B cell (primary cell): ENCODE measurements around the gene GOLGA6L9. TPM values are rescaled to one million over a fixed set of nuclear protein-coding genes. Genes with fewer than 3 reads are reported as not detected.
"Not testable (repeated sequence)": the region's sequence is repeated elsewhere in the genome, so short reads cannot be mapped to it uniquely, and the experiment has no call there.

ENCODE experiments used
- ATAC-seq: fragments of 200-7000 bp; cut with Tn5 transposase; one replicate; pipeline ENCODE4 v1.10.0; 2021; ENCODE audit warnings: low read depth, mild to moderate bottlenecking, moderate number of reproducible peaks, moderate library complexity
- CTCF ChIA-PET: fragments of 350-600 bp; sonication (Branson Sonifier 250); formaldehyde crosslinking; loops from one replicate; lab custom pipeline; 2021; ENCODE audit warnings: antibody characterized with exemption, inconsistent platforms; lab: Charles Lee
- POLR2A ChIA-PET: fragments of 350-600 bp; sonication (Branson Sonifier 250); formaldehyde crosslinking; loops from one replicate; lab custom pipeline; 2021; ENCODE audit warnings: antibody characterized with exemption; lab: Charles Lee
- DNase-seq: peaks from one replicate; pipeline ENCODE4 v3.0.0; 2013
- H2AFZ ChIP-seq: 2 replicates; pipeline ENCODE4 v1.6.1; 2012; ENCODE audit warnings: mild to moderate bottlenecking, low read depth, low read length; ENCODE audit not compliant: insufficient read depth, poor library complexity, severe bottlenecking
- H3K27ac ChIP-seq, 2 donors: 1 replicate in 1 of 2; 2 replicates in 1 of 2; pipeline ENCODE4 v1.5.1; 2012 to 2013; ENCODE audit warnings: low read length in 2 of 2, mild to moderate bottlenecking in 2 of 2, moderate library complexity in 1 of 2
- H3K27me3 ChIP-seq, 4 experiments: fragments of 200-600 bp in 1 of 4; sonication (generic) in 1 of 4; replicated peaks in 1 of 4; 1 replicate in 2 of 4; 2 replicates in 2 of 4; pipeline versions ENCODE4 v1.6.1 to v1.7.0; 2013 to 2016; ENCODE audit warnings: low read length in 3 of 4, mild to moderate bottlenecking in 2 of 4, mixed read lengths in 1 of 4, moderate library complexity in 1 of 4; ENCODE audit not compliant: insufficient read depth in 4 of 4, control insufficient read depth in 3 of 4; ENCODE audit errors: control extremely low read depth in 1 of 4
- H3K36me3 ChIP-seq, 2 experiments: replicated peaks in 1 of 2; 1 replicate in 1 of 2; 2 replicates in 1 of 2; pipeline versions ENCODE4 v1.6.1 to v1.7.1; 2013; ENCODE audit warnings: low read length in 1 of 2; ENCODE audit not compliant: insufficient read depth in 2 of 2, control insufficient read depth in 1 of 2; ENCODE audit errors: control extremely low read depth in 1 of 2, extremely low read depth in 1 of 2
- H3K4me1 ChIP-seq, 2 donors: fragments of 200-600 bp in 1 of 2; sonication (generic) in 1 of 2; 1 replicate in 1 of 2; 2 replicates in 1 of 2; pipeline versions ENCODE4 v1.5.1 to v1.6.1; 2013 to 2017; ENCODE audit warnings: low read length in 2 of 2; ENCODE audit not compliant: control insufficient read depth in 2 of 2, insufficient read depth in 2 of 2
- H3K4me2 ChIP-seq: replicated peaks from 2 replicates; pipeline ENCODE3; 2012; ENCODE audit warnings: mild to moderate bottlenecking, low read depth, low read length; ENCODE audit not compliant: poor library complexity, severe bottlenecking
- H3K4me3 ChIP-seq, 5 experiments: fragments of 200-600 bp in 1 of 5; sonication (generic) in 1 of 5; 1 replicate in 3 of 5; 2 replicates in 2 of 5; pipeline versions ENCODE4 v1.5.1 to v1.7.0; 2011 to 2016; ENCODE audit warnings: low read length in 4 of 5, mild to moderate bottlenecking in 4 of 5, low read depth in 2 of 5, control low read depth in 1 of 5, moderate library complexity in 1 of 5; ENCODE audit not compliant: insufficient read depth in 1 of 5; ENCODE audit errors: control extremely low read depth in 1 of 5, extremely low read depth in 1 of 5
- H3K79me2 ChIP-seq: fragments of 200-600 bp; sonication (generic); one replicate; pipeline ENCODE4 v1.6.0; 2016; ENCODE audit warnings: low read length; ENCODE audit not compliant: control insufficient read depth, insufficient read depth
- H3K9ac ChIP-seq: fragments of 200-600 bp; sonication (generic); 2 replicates; pipeline ENCODE4 v1.6.1; 2017; ENCODE audit warnings: mild to moderate bottlenecking, low read length, moderate library complexity
- H3K9me3 ChIP-seq, 3 donors: one replicate each; pipeline versions ENCODE4 v1.6.1 to v1.7.1; 2013; ENCODE audit warnings: low read length in 2 of 3; ENCODE audit not compliant: control insufficient read depth in 2 of 3, insufficient read depth in 1 of 3; ENCODE audit errors: control extremely low read depth in 1 of 3
- H4K20me1 ChIP-seq: 2 replicates; pipeline ENCODE4 v1.6.0; 2012; ENCODE audit warnings: mild to moderate bottlenecking, low read length; ENCODE audit not compliant: insufficient read depth, control insufficient read depth, poor library complexity, severe bottlenecking
- H3K27ac Mint-ChIP-seq: one replicate; pipeline ENCODE4 v1.8.0; 2021; ENCODE audit warnings: mixed read lengths
- H3K27me3 Mint-ChIP-seq: one replicate; pipeline ENCODE4 v1.8.0; 2021; ENCODE audit warnings: mixed read lengths
- H3K4me1 Mint-ChIP-seq: one replicate; pipeline ENCODE4 v1.8.0; 2021; ENCODE audit warnings: mixed read lengths
- H3K4me3 Mint-ChIP-seq: one replicate; pipeline ENCODE4 v1.8.0; 2021; ENCODE audit warnings: mixed read lengths
- H3K9me3 Mint-ChIP-seq: one replicate; pipeline ENCODE4 v1.8.0; 2022; ENCODE audit warnings: mixed read lengths; ENCODE audit not compliant: insufficient read depth
- WGBS: methylation state at CpG from one replicate; pipeline ENCODE4 v1.1.5; 2013; ENCODE audit warnings: missing lambda C conversion rate; ENCODE audit not compliant: insufficient coverage; 5-methylcytosine and 5-hydroxymethylcytosine counted together
- intact Hi-C: fragments of 100-400 bp; cut with micrococcal nuclease; formaldehyde crosslinking; loops from one replicate; pipeline ENCODE4 v1.10.0; 2022
- polyA plus RNA-seq: library from polyadenylated mRNA; depleted of rRNA; stranded (reverse); fragments of >200 nt; gene quantifications from 2 replicates; pipeline ENCODE4 v1.2.3, GENCODE V29; 2012
- total RNA-seq, 2 donors: library from RNA; stranded (reverse); fragments of 120-200 nt in 1 of 2; gene quantifications; 1 replicate in 1 of 2; 2 replicates in 1 of 2; pipeline versions ENCODE4 v1.2.3 to v1.2.4, GENCODE V29; 2013 to 2022

GOLGA6L9 gene
- total and polyA plus RNA-seq, 2 donors (not counting 1 experiment from before 2014, with no cell fraction given) = 2.1 to 3.1 TPM

DNA sequence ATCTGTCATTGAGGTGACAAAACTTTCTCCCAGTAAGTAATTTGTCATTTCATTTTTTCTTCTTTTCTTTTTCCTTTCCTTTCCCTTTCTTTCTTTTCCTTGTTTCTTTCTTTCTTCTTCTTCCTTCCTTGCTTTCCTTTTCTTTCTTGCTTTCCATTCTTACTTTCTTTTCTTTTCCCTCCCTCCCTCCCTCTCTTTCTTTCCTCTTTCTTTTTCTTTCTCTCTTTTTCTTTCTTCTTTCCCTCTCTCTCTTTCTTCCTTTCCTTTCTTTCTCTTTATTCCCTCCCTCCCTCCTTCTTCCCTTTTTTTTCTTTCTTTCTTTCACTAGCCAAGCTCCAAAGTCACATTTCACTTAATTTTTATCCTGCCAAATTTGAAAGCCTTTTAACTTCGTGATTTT is 2.5 kb upstream of the GOLGA6L9 start:
- intact Hi-C loops, H4K20me1 ChIP-seq, H3K4me1 ChIP-seq, H3K4me3 ChIP-seq, H3K36me3 ChIP-seq, H3K27me3 Mint-ChIP-seq, POLR2A ChIA-PET, H3K27me3 ChIP-seq, H3K27ac Mint-ChIP-seq, H3K4me2 ChIP-seq, H3K9me3 ChIP-seq, H3K4me3 Mint-ChIP-seq, H3K9me3 Mint-ChIP-seq, H3K79me2 ChIP-seq, DNase-seq, H3K9ac ChIP-seq, H2AFZ ChIP-seq, ATAC-seq, H3K27ac ChIP-seq, H3K4me1 Mint-ChIP-seq, CTCF ChIA-PET: not testable (repeated sequence)
- whole genome bisulfite sequencing = no CpG with 5 or more reads among the region's 1 CpG

DNA sequence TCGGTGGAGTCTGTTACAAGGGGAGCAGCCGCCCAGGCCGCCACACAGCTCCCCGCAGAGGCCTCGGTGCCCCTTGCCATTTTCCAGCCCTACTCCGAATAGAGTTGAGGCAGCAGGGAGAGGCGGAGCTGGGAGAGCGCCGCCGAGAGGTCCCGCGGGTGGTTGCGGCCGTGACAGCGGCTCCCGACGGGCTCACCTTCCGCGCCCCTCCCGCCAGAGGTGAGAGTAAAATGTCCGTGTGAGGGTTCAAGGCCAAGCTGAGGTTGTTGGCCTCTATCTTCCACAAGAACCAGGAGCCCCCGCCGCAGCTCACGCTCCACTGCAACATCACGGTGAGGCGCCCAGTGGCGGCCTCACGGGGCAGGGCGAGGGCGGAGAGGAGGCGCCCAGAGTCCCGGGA is 15.8 kb downstream of the GOLGA6L9 start:
- H4K20me1 ChIP-seq, ATAC-seq, H3K27me3 Mint-ChIP-seq, POLR2A ChIA-PET, DNase-seq, H3K9me3 Mint-ChIP-seq, H3K4me1 ChIP-seq, H3K27ac Mint-ChIP-seq, H3K36me3 ChIP-seq, H3K4me2 ChIP-seq, H3K79me2 ChIP-seq, H3K9me3 ChIP-seq, H3K4me1 Mint-ChIP-seq, H3K27me3 ChIP-seq, H3K27ac ChIP-seq, CTCF ChIA-PET, intact Hi-C loops: not testable (repeated sequence)
- H3K4me3 ChIP-seq = peak overlapping the region in 4 of 5 experiments; percentile 35 to 47 (median 41)
- H3K9ac ChIP-seq = peak overlapping the region; percentile 55
- 3% methylated on average over 5 of the region's 32 CpGs for WGBS
- H3K4me3 Mint-ChIP-seq = peak overlapping the region; percentile 59
- H2AFZ ChIP-seq = peak overlapping the region; percentile 70

DNA sequence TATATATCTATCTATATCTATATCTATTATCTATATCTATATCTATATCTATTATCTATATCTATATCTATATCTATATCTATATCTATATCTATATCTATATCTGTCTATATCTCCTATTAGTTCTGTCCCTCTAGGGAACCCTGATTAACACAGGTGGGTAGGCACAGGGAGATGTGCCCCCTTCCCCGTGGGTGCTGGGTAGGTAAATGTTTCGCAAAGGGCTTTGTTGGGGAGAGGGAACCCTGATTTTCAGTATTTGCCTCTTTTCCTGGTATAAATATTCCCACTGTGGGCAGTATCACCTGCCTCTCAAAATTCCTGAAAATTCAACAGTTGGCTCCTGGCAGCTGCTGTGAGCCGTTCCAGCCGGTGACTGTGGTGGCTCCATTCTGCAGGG is 27.7 kb downstream of the GOLGA6L9 start:
- H3K9ac ChIP-seq, DNase-seq, ATAC-seq, H2AFZ ChIP-seq, H4K20me1 ChIP-seq, H3K27ac ChIP-seq, H3K4me3 ChIP-seq, H3K9me3 Mint-ChIP-seq, H3K36me3 ChIP-seq, H3K27me3 Mint-ChIP-seq, POLR2A ChIA-PET, H3K4me1 Mint-ChIP-seq, H3K4me2 ChIP-seq, H3K4me3 Mint-ChIP-seq, H3K9me3 ChIP-seq, intact Hi-C loops, H3K27me3 ChIP-seq, H3K27ac Mint-ChIP-seq, CTCF ChIA-PET, H3K79me2 ChIP-seq, H3K4me1 ChIP-seq: not testable (repeated sequence)
- WGBS = no CpG with 5 or more reads among the region's 4 CpGs

DNA sequence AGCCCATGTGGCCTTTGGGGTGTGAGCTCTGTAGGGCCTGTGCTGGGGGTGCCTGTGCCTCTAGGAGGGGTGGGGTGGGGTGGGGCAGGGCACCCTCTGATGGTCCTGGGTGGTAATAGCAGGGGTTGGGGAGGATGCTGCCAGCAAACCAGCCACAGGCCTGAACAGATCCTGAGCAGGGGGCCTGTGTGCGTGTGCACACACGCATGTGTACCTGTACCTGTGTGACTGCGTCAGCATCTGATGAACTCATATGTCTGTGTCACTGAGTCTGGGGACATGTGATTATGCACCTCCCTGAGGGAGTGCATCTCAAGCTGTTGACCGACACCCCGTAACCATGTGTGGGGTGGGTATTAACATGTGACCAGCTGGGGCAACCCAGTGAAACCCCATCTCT is 36.0 kb downstream of the GOLGA6L9 start:
- H3K4me2 ChIP-seq, POLR2A ChIA-PET, H3K4me1 ChIP-seq, CTCF ChIA-PET, H3K9me3 Mint-ChIP-seq, H3K27ac Mint-ChIP-seq, H3K27me3 ChIP-seq, H3K27me3 Mint-ChIP-seq, H3K4me3 Mint-ChIP-seq, H3K79me2 ChIP-seq, DNase-seq, H4K20me1 ChIP-seq, H3K36me3 ChIP-seq, H3K27ac ChIP-seq, intact Hi-C loops, H3K9me3 ChIP-seq, H2AFZ ChIP-seq, H3K9ac ChIP-seq, H3K4me3 ChIP-seq, H3K4me1 Mint-ChIP-seq, ATAC-seq: not testable (repeated sequence)
- WGBS = no CpG with 5 or more reads among the region's 5 CpGs
